Osteocyte (in vitro differentiated cells): Measurements from ENCODE around the gene SNX25. TPM values are rescaled to one million over a fixed set of nuclear protein-coding genes. Genes with fewer than 3 reads are reported as not detected.
"Not testable (repeated sequence)": the region's sequence is repeated elsewhere in the genome, so short reads cannot be mapped to it uniquely, and the experiment has no call there.

Experiments used
- DNase-seq: peaks from one replicate; pipeline ENCODE4 v3.0.0; 2021; ENCODE audit warnings: mixed read lengths; ENCODE audit not compliant: unreplicated experiment; ENCODE audit errors: extremely low spot score
- H3K27ac Mint-ChIP-seq: one replicate; pipeline ENCODE4 v1.8.0; 2021; ENCODE audit warnings: mild to moderate bottlenecking, mixed read lengths; ENCODE audit not compliant: unreplicated experiment
- H3K27me3 Mint-ChIP-seq: one replicate; pipeline ENCODE4 v1.8.0; 2021; ENCODE audit warnings: mixed read lengths; ENCODE audit not compliant: unreplicated experiment
- H3K36me3 Mint-ChIP-seq: one replicate; pipeline ENCODE4 v1.8.0; 2021; ENCODE audit warnings: mixed read lengths; ENCODE audit not compliant: unreplicated experiment
- H3K4me1 Mint-ChIP-seq: one replicate; pipeline ENCODE4 v1.8.0; 2021; ENCODE audit warnings: mixed read lengths; ENCODE audit not compliant: unreplicated experiment
- H3K4me3 Mint-ChIP-seq: one replicate; pipeline ENCODE4 v1.8.0; 2021; ENCODE audit warnings: mild to moderate bottlenecking, moderate library complexity, mixed read lengths; ENCODE audit not compliant: unreplicated experiment
- H3K9me3 Mint-ChIP-seq: one replicate; pipeline ENCODE4 v1.8.0; 2021; ENCODE audit warnings: mixed read lengths; ENCODE audit not compliant: unreplicated experiment
- total RNA-seq: library from RNA; stranded (reverse); gene quantifications from 2 replicates; pipeline ENCODE4 v1.2.1, GENCODE V29; 2021
- TF ChIP-seq, protein P1 (sequence below): fragments of 200-600 bp; sonication (generic); IDR thresholded peaks from 2 replicates; pipeline ENCODE4 v1.5.0; 2021; ENCODE audit warnings: antibody characterized with exemption, mild to moderate bottlenecking, moderate library complexity

SNX25 gene
- total RNA-seq, 1 donor from 2014 or later = 44.4 TPM

DNA sequence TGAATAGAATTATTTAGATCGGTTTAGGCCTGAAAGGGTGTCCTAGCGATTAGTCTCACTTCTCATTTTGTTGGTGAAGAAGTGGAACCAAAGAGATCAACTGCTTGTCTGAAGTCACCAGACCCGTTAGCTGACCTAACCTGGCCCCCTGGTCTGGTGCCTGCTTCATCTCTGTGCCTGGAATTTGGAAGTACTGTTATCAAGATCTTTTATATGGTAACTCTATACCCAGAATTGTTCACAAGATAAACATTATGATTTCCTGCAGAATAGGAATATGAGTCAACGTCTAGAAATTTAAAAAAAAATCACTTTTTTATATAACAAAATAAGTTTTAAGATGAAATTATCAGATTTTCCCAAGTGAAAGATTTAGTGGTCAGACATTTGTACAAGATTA, 149.1 kb downstream of the SNX25 start:
- peaks cover 17% of the 10 kb centered on the region for H3K36me3 Mint-ChIP-seq
- H3K27ac Mint-ChIP-seq = peak overlapping the region; percentile 97
- TF ChIP-seq, protein P1, sequence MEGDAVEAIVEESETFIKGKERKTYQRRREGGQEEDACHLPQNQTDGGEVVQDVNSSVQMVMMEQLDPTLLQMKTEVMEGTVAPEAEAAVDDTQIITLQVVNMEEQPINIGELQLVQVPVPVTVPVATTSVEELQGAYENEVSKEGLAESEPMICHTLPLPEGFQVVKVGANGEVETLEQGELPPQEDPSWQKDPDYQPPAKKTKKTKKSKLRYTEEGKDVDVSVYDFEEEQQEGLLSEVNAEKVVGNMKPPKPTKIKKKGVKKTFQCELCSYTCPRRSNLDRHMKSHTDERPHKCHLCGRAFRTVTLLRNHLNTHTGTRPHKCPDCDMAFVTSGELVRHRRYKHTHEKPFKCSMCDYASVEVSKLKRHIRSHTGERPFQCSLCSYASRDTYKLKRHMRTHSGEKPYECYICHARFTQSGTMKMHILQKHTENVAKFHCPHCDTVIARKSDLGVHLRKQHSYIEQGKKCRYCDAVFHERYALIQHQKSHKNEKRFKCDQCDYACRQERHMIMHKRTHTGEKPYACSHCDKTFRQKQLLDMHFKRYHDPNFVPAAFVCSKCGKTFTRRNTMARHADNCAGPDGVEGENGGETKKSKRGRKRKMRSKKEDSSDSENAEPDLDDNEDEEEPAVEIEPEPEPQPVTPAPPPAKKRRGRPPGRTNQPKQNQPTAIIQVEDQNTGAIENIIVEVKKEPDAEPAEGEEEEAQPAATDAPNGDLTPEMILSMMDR = no peak
- H3K4me3 Mint-ChIP-seq = peak overlapping the region; percentile 34
- no peaks in the 10 kb centered on the region for H3K9me3 Mint-ChIP-seq
- DNase-seq = no peak
- H3K27me3 Mint-ChIP-seq = no peaks in the 10 kb centered on the region
- peaks cover 72% of the 10 kb centered on the region for H3K4me1 Mint-ChIP-seq

- TF ChIP-seq, protein P1 = no peak
- no peaks in the 10 kb centered on the region for H3K27me3 Mint-ChIP-seq
- no peak overlapping the region for H3K4me3 Mint-ChIP-seq
- H3K4me1 Mint-ChIP-seq = peaks cover 75% of the 10 kb centered on the region
- DNase-seq = no peak
- H3K36me3 Mint-ChIP-seq = peaks cover 16% of the 10 kb centered on the region
- H3K9me3 Mint-ChIP-seq = no peaks in the 10 kb centered on the region
- peak overlapping the region; percentile 97 for H3K27ac Mint-ChIP-seq
Measured at GRCh38 chr4:185358959-185359358, 149.6 kb downstream of the SNX25 start.

DNA sequence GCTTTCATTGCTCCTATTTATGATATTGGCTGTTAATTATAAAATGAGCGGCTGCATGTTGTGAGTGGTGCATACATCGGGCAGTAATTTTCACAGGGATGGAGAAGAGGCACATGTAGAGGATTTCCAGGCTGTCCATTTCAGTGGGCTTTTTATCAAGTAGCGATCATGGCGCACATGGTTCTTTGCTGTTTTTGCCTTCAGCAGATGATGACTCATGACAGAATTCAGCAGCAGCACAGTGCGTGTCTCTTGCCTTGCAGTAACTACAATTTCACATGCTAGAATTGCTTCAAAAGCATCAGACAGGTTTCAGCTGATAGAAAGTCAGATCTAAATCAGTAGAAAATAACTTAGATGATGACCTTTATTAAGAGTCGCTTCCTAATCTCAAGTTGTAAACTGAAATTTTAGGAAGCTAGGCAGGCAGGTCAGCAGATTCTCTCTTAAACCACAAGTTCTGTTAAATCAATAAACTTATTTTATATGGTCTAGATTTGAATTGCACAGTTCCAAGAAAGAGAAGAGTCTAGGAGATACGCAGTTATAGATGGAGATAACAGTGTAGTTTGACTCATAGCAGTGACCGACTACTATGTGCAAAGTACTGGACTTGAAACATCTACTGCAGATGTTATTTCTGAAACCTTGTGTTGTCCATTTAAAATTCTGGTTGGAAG, 150.5 kb downstream of the SNX25 start:
- Mint-ChIP-seq H3K9me3 (no peaks in the 10 kb centered on the region), H3K4me3 (peak overlapping the region; percentile 0), H3K4me1 (peaks cover 81% of the 10 kb centered on the region), H3K27ac (peak overlapping the region; percentile 97), H3K36me3 (peaks cover 14% of the 10 kb centered on the region), H3K27me3 (no peaks in the 10 kb centered on the region)
- TF ChIP-seq, protein P1 = no peak
- DNase-seq = no peak

DNA sequence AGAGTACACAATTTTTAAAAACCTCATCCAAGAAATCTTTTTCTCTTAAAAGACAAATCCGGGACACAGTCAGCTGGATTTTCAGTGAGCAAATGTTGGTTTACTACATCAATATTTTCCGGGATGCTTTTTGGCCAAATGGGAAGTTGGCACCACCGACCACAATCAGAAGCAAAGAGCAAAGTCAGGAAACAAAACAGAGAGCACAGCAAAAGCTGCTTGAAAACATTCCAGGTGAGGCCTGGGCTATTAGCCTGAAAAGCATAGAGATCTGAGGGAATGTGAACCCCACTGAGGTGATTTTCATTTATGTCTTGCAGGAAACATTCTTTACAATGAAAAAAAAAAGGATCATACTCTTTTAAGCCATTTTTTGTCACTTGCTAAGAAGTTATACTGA, 152.5 kb downstream of the SNX25 start:
- peak overlapping the region; percentile 10 for H3K4me3 Mint-ChIP-seq
- no peak for DNase-seq
- H3K27ac Mint-ChIP-seq = peak overlapping the region; percentile 29
- H3K4me1 Mint-ChIP-seq = peaks cover 68% of the 10 kb centered on the region
- H3K27me3 Mint-ChIP-seq = no peaks in the 10 kb centered on the region
- TF ChIP-seq, protein P1 = no peak
- H3K36me3 Mint-ChIP-seq = peaks cover 19% of the 10 kb centered on the region
- H3K9me3 Mint-ChIP-seq = no peaks in the 10 kb centered on the region

GRCh38 chr4:185362570-185362969, 153.2 kb downstream of the SNX25 start:
- peak overlapping the region; percentile 14 for H3K4me3 Mint-ChIP-seq
- H3K27ac Mint-ChIP-seq = peak overlapping the region; percentile 87
- peaks cover 61% of the 10 kb centered on the region for H3K4me1 Mint-ChIP-seq
- not testable (repeated sequence) for H3K27me3 Mint-ChIP-seq, DNase-seq, H3K9me3 Mint-ChIP-seq
- peaks cover 22% of the 10 kb centered on the region for H3K36me3 Mint-ChIP-seq
